ENCODE data around the gene ARHGEF4.

ARHGEF4 gene

DNA sequence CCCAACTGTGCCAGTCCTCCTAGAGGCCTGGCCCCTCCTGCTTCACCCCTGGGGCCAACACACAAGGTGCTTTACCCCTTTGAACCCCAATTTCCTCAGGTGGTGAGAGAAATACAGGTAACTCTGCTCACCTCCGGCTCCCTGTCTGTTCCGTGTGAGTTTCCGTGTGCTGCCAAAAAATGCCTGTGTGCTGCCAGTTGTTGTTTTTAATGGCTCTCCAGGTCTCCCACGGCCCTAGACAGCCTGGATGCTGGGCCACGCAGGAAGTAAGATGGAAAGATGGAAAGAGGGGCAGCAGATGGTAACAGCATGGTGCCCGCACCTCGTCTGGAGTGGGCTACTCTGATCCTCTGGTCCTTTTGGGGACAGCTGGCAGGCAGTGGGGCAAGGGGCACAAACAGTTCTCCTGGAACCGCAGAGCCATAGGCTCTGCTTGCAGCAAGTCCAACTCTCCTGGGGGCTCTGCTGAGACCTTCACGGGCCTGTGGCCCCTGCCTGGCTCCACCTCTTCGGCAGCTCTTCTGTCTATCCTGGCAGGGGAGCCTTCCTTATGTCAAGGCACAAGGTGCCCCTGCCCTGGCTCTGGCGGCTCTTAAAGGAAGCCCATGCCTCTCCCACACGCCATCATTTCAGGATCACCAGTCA lies 4.3 kb upstream of the ARHGEF4 start:
- DNase-seq (ENCODE audit: low read depth): no peak
- H3K4me3 ChIP-seq (ENCODE audit: low read length): no peak overlapping the region
- TF ChIP-seq, protein P1, sequence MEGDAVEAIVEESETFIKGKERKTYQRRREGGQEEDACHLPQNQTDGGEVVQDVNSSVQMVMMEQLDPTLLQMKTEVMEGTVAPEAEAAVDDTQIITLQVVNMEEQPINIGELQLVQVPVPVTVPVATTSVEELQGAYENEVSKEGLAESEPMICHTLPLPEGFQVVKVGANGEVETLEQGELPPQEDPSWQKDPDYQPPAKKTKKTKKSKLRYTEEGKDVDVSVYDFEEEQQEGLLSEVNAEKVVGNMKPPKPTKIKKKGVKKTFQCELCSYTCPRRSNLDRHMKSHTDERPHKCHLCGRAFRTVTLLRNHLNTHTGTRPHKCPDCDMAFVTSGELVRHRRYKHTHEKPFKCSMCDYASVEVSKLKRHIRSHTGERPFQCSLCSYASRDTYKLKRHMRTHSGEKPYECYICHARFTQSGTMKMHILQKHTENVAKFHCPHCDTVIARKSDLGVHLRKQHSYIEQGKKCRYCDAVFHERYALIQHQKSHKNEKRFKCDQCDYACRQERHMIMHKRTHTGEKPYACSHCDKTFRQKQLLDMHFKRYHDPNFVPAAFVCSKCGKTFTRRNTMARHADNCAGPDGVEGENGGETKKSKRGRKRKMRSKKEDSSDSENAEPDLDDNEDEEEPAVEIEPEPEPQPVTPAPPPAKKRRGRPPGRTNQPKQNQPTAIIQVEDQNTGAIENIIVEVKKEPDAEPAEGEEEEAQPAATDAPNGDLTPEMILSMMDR (IDR thresholded peaks at IDR 0.05; ENCODE audit: insufficient read depth, low read depth, low read length, missing control alignments): no peak

DNA sequence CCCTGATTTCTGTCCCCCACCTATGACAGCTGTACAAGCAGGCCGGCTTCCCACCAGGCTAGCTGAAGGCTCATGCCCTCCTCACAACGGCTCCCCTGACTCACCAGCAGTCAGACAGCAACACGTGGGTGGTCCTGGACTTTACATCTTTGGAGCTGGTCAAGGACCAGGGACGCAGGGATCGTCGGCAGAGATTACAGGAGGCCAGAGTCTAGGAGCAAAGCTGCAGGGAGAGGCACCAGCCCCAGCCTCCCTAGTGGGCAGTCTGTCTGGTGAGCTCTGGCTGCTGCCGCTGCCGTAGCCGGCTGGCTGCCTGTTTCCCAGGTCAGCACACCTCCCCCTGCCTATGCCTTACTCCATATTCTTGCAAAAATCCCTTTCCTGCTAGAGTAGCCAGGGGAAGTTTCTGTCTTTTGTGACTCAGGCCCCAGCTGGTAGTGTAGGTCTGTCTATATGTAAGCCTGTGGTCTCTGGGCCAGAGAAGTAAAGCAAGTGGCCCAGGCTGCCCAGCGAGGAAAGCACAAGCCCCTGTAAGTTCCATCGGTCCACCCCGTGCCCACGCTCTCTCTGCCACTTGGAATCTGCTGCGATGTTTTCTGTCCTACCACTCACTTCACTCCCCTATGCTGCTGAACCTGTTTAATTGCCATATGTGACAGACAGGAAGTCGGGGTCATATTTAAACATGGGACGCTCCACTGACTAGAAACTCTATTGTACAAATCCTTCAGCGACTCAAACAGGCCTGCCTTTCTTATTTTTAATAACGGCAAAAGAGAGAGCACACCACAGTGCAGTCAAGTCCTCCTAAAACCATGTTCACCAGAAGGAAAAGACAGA lies 2.4 kb upstream of the ARHGEF4 start:
- peak; percentile 63 for DNase-seq (ENCODE audit: low read depth)
- H3K4me3 ChIP-seq (ENCODE audit: low read length): no peak overlapping the region
- TF ChIP-seq, protein P1 (IDR thresholded peaks at IDR 0.05; ENCODE audit: insufficient read depth, low read depth, low read length, missing control alignments): no peak

DNA sequence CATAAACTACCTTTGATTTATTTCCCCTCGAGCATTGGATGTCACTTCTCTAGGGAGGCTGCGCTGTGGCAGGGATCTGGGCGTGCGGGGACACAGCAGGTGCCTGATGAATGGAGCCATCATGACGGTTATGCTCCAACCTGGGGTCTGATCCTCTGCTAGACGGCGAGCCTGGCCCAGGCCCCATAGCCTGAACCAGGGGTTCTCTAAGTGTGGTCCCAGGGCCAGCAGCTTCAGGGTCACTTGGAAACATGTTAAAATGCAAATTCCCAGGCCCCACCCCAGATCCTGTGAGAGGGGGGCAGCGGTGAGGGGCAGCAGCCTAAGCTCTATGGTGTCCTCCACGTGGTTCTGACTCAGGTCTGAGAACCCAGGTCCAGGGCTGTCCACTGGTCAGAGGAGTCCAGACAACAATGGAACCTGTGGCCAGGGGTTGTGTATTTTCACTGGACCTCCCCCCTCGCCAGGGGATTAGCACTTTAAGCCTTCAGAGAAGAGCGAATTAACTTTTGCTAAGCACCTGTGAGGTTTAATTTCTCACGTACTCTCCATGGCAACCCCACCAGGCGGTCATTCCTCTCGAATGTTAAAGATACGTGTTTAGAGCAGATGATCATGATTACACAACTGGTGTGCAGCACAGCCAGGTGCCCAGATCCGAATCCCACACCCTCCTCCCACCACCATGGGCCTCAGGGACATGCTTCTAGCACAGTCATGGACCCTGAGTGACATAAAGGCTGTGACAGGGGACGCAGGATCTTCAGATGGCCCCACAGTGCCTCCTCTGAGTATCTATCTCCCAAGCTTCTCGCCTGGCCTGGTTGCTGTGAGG lies 1.6 kb upstream of the ARHGEF4 start:
- no peak for DNase-seq (ENCODE audit: low read depth)
- TF ChIP-seq, protein P1 (IDR thresholded peaks at IDR 0.05; ENCODE audit: insufficient read depth, low read depth, low read length, missing control alignments): no peak
- no peak overlapping the region for H3K4me3 ChIP-seq (ENCODE audit: low read length)

DNA sequence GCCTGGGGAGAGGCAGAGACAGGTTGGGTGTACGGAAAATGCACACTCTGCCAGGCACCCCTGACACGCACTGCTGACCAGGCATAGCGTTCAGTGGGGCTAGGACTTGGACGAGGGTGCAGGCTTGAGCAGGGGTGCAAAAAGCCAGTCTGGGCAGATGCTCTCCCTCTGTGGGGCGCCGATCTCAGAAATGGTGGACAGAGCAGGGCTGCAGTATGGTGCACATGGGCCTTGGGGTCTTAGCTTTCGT lies 1.0 kb upstream of the ARHGEF4 start:
- no peak for DNase-seq (ENCODE audit: low read depth)
- TF ChIP-seq, protein P1 (IDR thresholded peaks at IDR 0.05; ENCODE audit: insufficient read depth, low read depth, low read length, missing control alignments): no peak

DNA sequence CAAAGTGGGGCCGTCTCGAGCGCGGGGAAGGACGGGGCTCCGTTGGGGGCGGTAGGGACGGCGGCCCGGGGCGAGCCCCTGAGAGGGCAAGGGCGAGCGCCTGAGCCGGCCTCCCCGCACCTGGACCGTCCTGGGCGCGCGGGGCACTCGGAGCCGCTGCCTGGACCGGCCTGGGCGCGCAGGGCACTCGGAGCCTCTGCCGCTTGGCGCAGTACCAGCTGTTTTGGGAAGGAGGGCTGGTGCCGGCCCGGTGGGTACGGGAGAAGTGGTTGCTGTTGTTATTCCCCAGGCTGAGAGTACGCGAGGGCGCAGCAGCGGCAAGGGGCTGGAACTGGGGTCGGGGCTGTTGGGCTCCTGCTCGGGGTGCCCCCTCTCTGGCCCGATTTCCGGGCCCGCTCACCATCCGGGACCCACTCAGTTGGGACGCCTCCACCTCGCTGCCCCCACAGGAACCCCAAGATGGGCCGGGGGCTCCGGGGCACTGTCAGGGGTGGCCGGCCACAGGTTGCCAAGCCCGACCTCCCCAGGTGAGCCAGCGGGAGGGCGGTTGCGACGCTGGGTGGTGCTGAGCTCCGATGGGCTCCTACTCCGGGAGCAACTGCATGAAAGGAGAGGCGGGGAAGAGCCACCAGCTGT lies 579 bp downstream of the ARHGEF4 start:
- DNase-seq (ENCODE audit: low read depth): no peak
- H3K4me3 ChIP-seq (ENCODE audit: low read length): peak overlapping the region; percentile 79
- TF ChIP-seq, protein P1 (IDR thresholded peaks at IDR 0.05; ENCODE audit: insufficient read depth, low read depth, low read length, missing control alignments): no peak

More for the DNA sequence above, 1.0 kb upstream of the ARHGEF4 start:
- no peak overlapping the region for H3K4me3 ChIP-seq (ENCODE audit: low read length)

DNA sequence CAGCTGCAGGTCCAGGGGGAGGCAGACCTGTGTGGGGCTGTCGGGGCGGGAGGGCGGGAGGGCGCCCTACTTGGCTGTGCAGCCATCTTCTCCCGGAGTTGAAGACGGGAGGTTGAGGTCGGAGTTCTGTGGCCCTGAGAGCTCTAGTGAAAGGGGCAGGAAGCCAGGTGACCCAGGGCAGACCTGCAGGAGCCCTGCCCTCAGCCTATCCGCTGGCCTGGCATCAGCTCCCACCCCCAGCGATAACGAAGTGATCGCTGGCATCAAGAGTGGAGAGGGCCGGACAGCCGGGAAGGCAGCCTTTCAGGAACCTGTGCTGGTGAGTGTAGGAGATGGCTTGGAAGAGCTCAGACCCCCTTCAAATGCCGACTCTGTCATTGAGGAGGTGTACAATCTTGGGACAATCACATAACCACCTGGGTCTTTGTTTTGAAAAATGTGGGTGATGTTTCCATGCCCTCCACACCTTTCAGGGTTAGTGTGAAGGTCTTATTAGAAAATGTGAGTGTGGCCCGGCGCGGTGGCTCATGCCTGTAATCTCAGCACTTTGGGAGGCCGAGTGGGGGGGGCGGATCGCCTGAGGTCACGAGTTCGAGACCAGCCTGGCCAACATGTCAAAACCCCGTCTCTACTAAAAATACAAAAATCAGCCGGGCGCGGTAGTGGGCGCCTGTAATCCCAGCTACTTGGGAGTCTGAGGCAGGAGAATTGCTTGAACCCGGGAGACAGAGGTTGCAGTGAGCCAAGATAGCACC lies 1.3 kb downstream of the ARHGEF4 start:
- peak overlapping the region; percentile 79 for H3K4me3 ChIP-seq (ENCODE audit: low read length)
- TF ChIP-seq, protein P1 (IDR thresholded peaks at IDR 0.05; ENCODE audit: insufficient read depth, low read depth, low read length, missing control alignments): no peak
- DNase-seq (ENCODE audit: low read depth): no peak
